Stimulated activated CD8-positive, alpha-beta memory T cell treated with anti-CD3 and anti-CD28 coated beads, Interleukin-7, amount 100 ng/mL, for 1 hour (primary cell): ENCODE data around the gene LRRC18.

Experiments
- DNase-seq, 2 donors: peaks; one replicate each; pipeline ENCODE4 v3.0.0-alpha.2; 2020; ENCODE audit warnings: low read depth in 2 of 2

The LRRC18 gene

GRCh38 chr10:48946332-48946731, 6.7 kb upstream of the LRRC18 start:
- DNase-seq, result no peak

GRCh38 chr10:48945441-48946130, 5.9 kb upstream of the LRRC18 start:
- no peak for DNase-seq

- DNase-seq, result no peak
Observed at GRCh38 chr10:48944171-48944570, 4.5 kb upstream of the LRRC18 start.

GRCh38 chr10:48943096-48943495, 3.5 kb upstream of the LRRC18 start:
- DNase-seq, result no peak

- no peak for DNase-seq
Observed at GRCh38 chr10:48941427-48942075, 1.9 kb upstream of the LRRC18 start.

DNA sequence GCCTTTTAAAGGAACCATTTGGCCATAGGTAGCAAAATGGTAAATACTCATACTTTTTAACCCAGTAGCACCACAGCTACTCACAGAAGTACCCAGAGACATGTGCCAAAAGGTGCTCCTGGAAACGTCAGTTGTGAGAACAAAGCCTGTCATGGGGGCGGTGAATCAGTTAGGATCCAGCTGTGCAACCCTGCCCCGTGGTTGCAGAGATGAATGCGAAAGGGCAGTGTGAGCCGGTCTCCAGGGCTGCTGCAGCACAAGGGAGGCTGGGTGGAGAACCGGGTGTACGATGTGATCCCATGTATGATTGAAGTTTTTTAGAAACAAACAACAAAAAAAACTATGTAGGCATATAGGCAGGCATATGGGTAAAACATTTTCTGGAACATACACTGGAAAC, 1.3 kb upstream of the LRRC18 start:
- no peak for DNase-seq

GRCh38 chr10:48940372-48940771, 732 bp upstream of the LRRC18 start:
- DNase-seq, result no peak

DNA sequence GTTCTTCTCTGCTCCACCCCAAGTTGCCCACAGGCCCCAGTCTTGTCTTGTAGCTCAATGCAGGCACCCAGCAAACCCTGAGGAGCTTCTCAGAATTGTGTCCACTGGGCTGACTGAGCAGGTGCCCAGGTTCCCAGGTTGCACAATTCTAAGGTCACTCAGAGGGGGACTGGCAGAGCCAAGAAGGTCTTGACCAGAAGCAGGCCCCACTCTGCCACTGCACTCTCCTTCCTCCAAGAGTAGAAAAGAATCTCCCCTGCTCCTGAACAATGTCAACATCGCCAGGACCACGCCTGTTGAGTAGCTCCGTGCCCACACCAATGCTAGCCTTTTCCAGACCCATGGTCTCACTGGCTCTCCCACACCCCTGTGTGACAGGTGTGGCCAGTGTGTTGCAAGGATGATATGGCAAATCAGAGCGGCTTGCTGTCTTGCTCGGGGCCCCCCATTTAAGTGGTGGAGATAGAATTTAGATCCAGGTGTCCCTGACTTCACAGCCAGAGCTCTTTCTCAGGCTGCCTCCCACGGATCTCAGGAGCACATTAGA, 577 bp downstream of the LRRC18 start:
- DNase-seq, result no peak

DNA sequence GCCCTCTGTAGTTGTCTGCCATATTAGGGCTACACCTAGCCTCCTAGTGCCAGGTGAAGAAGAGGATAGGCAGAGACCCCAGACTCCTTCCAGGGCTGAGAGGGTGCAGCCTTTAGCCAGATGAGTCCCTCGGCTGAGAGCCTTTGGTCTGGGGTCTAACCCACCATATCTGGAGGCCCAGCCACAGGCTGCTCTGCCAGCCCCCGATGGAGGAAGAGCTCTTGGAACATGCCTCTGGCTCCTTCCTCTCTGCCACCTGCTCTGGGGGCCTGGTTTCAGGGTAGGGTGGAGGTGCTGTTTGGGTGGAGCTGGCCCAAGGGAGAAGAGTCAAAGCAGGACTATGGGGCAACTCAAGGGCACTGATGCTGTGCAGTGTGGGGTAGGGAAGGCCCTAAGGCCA, 1.4 kb downstream of the LRRC18 start:
- DNase-seq, result no peak

DNA sequence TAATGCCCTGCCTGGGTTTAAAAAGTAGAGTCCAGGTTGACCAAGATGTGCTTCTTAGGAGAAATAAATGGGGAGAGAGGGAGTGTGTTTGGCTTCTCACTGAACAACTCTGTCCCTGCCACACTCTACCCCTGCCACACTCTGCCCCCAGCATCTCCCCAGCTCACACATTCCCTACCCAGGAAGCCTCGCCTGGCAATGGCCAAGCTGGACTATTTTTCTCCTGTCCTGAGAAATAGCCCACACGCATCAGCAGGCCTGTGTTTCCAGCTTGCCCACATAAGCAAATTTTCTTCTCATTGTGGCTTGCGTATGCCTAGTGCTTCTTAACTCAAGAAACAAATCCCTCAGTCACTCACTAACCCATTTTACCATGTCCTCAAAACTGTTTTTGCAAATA, 1.8 kb downstream of the LRRC18 start:
- DNase-seq, result no peak

DNA sequence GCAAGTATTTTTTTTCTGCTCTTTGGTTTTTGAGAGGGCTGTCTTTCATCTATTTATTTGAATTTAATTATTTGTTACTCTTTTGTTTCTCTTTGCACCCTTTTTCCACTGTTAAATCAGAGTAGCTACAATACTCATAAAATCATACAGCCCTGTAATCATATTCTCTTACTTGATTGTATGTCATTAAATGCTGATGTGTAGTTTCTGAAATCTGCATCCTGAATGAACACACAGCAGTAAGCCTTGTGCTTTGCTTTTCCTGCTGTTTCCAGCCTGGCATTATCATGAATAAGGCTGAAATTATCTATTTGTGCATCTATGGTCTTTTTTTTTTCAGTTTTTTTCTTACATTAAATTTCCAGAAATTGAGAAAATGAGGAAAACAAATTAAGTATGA, 4.1 kb downstream of the LRRC18 start:
- no peak for DNase-seq

DNA sequence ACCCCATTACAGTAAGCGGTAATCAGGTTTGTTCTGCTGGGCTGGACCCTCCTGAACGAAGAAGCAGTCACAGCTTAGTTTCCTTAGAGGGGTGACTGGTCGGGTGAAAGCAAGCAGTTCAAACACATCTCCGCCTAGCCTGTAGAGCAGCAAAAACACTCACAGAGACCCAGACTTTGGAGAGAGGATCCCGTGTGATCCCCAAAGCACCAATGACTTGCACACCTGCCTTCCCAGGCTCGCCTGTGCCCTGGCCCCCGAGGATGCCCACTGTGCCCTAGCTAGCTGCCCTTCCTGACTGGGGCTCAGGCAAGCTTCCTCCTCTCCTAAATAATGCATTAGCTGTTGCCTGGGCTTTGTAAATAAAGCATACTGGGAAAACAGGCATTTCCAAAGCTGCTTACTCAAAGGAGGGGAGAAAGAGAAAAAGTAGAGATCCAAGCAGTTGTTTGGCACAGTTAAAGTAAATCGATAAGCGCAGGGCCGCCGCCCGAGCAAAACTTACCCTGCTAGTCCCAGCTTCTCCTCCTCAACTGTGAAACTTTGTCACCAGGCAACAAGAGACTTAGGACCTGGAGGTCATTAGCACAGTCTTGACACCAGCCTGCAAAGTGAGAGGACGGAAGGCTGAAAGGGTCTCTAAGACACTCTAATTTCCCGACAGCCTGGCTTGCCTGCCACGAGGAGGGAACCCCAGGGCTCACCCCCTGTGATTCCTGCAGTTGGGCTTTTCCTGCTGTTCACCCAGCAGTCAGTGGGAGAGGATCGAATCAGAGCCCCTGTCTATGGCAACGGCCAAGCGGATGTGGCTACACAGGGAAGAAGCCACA, 4.8 kb downstream of the LRRC18 start:
- no peak for DNase-seq

GRCh38 chr10:48932831-48933664, 6.6 kb downstream of the LRRC18 start:
- DNase-seq, result no peak

GRCh38 chr10:48931188-48931587, 8.5 kb downstream of the LRRC18 start:
- no peak for DNase-seq

GRCh38 chr10:48929413-48929990, 10.1 kb downstream of the LRRC18 start:
- no peak for DNase-seq

DNA sequence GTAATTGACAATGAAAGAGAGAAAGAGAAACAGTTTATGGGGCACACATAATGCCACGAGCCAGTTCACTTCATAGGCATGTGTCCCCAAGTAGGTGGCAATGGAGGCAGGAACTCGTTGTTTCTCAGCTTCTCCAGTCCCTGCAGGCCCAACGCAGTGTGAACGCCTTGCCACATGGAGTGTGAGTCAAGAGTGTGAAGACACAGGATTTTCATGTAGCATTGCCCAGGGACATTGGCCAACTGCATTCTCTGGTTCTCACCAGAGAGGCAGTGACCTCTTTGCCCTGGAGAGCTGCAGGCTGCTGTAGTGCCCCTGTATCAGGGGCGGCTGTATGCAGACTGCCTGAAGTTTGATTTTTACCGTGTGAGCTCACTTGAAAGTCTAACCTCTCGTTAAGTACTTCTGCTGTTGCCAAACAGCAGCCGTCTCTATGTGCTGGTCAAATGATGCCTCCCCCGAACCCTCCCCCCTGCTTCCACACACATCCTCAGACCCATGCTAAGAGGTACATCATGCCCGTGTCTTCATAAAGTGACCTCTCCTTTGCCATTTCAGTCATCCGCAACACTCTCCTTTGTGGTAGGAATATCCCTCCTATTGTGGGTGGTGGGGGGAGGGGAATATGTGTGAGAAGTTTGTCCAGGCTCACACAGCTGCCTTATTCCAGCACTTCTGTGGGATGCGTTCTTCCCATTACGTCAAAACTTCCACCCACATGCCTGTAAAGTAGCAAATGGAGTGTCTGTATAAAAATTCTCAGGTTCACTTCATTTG, 12.7 kb downstream of the LRRC18 start:
- no peak for DNase-seq

DNA sequence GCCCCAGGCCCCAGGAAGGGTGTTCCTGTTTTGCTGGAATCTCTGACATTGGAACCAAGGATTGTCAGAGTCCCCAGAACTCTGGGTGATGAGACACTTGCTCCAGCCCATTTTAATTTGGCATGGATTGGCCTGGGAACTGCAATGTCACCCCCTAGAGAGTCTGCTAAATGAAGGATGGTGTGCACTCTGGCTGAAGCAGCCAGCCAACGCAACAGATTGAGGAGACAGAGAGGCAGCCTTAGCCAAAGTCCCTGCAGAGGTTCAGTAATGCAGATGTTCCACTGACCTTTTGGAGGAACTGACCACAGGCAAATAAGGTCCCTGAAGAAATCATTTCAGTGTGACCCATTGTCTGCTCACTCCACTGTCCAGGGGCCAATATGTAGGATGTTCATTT, 13.4 kb downstream of the LRRC18 start:
- DNase-seq, result no peak

DNA sequence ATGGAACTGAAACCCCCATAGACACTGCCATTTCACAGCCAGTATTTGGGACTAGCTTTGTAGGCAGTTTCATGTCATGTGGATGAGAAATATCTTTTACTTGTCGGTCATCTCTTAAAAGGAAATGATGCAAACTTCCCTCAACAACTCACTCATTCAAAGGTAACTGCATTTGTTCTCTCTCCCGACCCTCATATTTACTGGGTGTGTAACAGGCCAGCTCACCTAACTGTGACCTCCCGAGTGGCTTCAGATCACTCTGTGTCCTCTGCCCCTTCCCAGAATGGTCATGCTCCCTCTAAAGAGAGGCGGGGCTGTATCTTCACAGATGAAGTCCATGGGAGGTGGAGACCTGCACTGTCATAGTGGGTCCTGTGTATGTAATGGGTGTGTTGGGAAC, 14.7 kb downstream of the LRRC18 start:
- no peak for DNase-seq

DNA sequence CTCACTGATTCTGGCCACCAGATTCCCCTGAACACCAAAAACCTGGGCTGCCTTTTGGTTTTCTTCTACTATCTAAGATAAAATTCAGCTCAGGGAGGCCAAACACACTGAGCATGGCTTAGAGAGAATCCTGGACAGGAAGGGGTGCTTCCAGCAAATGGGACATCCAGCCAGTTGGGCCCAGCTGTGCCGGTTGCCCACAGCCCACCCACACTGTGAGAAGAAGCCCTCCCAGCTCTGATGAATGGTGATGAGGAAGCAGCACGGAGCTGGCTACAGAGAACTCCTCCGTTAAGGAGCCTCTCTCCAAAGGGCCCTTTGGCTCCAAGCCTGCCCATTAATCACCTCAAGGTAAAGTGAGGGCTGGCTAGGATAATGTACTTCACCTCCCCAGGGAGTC, 15.9 kb downstream of the LRRC18 start:
- no peak for DNase-seq

DNA sequence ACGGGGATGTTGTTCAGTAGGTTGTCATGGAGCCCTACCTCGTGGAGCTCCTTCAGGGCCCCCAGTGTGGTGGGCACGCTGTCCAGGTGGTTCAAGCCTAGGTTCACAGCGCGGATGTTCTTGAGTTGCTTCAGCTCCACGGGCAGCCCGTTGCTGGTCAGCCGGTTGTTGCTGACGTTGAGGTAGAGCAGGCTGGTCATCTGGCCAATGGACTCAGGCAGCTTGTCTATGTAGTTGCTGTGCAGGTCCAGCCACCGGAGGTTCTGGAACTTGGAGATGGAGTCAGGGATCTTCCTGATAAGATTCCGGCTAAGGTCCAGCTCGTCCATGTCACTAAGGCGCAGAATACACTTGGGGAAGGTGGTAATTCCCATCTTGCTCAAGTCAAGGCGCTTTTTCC, 26.0 kb downstream of the LRRC18 start:
- no peak for DNase-seq

DNA sequence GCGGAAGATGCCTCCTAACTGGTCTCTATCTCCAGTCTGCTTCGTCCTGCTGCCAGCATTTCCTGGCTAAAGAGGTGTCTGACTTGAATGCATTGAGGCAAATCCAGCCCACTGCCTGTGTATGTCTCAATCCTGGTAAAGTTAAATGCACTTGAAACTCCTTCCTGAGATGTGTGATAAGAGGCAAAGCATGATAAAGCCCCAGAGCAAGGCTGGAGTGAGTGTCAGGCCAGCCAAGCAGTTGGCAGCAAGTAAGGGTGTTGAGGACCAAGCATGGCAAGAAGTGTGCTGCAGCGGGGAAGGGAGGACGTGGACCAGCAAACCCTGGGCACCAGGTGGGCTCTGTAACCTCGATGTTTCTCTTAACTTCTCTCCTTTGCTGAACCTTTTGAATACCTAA, 29.1 kb downstream of the LRRC18 start:
- no peak for DNase-seq
